ENCODE measurements around the gene MTMR10. TPM values are rescaled to one million over a fixed set of nuclear protein-coding genes. Genes with fewer than 3 reads are reported as not detected.

Gene MTMR10
- polyA plus RNA-seq, 1 of the 3 experiments (the other 2 are of a cell fraction): 6.4 TPM

DNA sequence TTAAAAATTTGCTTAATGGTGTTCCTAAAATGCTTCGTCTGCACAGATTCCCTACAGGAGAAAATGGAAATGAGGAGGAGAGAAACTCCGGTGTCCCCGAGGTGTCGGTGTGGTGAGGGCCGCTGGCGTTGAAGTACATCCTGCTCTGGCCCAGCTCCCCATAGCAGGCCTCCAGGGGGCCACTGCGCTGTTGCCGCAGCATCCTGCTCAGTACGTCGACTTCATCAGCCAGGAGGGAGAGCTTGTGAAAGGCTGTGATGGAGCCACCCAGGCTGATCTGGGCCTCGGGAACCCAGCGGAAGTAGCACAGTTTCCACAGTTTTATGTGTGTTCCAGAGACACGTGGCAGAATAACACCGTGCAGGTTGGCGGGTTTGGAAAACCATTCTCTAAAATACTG, 49.9 kb downstream of the MTMR10 start:
- 90% methylated on average over 15 of the region's 15 CpGs for WGBS (ENCODE audit: low lambda C conversion rate)
- no peaks in the 10 kb centered on the region for H3K79me2 ChIP-seq (ENCODE audit: insufficient read depth)
- CTCF ChIA-PET: interaction anchor here (1.1 to 2.3 kb wide), 2 partner anchors 16 to 187 kb away, joined by 4 to 9 read pairs; no protein-coding TSS in a partner anchor
- H4K20me1 ChIP-seq (ENCODE audit: insufficient read depth): no peaks in the 10 kb centered on the region
- H3K36me3 ChIP-seq (replicated peaks in 1 of 2; ENCODE audit: control insufficient read depth in 1 of 2, insufficient read depth in 2 of 2, low read length in 1 of 2): peaks cover 60 to 73% of the 10 kb centered on the region in 2 experiments
- DNase-seq: no peak
- no peak overlapping the region for H3K4me3 ChIP-seq (ENCODE audit: low read depth in 2 of 2, low read length in 1 of 2)
- no peaks in the 10 kb centered on the region for H3K9me3 ChIP-seq
- no peaks in the 10 kb centered on the region for H3K27me3 ChIP-seq (ENCODE audit: insufficient read depth)
- no peak overlapping the region for H3K27ac ChIP-seq (ENCODE audit: low read depth in 2 of 2, low read length in 1 of 2)
- TF ChIP-seq, protein P1, sequence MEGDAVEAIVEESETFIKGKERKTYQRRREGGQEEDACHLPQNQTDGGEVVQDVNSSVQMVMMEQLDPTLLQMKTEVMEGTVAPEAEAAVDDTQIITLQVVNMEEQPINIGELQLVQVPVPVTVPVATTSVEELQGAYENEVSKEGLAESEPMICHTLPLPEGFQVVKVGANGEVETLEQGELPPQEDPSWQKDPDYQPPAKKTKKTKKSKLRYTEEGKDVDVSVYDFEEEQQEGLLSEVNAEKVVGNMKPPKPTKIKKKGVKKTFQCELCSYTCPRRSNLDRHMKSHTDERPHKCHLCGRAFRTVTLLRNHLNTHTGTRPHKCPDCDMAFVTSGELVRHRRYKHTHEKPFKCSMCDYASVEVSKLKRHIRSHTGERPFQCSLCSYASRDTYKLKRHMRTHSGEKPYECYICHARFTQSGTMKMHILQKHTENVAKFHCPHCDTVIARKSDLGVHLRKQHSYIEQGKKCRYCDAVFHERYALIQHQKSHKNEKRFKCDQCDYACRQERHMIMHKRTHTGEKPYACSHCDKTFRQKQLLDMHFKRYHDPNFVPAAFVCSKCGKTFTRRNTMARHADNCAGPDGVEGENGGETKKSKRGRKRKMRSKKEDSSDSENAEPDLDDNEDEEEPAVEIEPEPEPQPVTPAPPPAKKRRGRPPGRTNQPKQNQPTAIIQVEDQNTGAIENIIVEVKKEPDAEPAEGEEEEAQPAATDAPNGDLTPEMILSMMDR (IDR thresholded peaks at IDR 0.05): no peak
- TF ChIP-seq EZH2phosphoT487 (IDR thresholded peaks at IDR 0.05; ENCODE audit: borderline replicate concordance, low read depth) (no peak), POLR2AphosphoS5 (IDR thresholded peaks at IDR 0.05; ENCODE audit: low read depth, low read length) (no peak), RFX5 (IDR thresholded peaks at IDR 0.05; ENCODE audit: low read length) (no peak), GATA2 (CRISPR knock-in tag; IDR thresholded peaks at IDR 0.05) (no peak), YY1 (IDR thresholded peaks at IDR 0.05; ENCODE audit: low read depth) (no peak), RAD21 (IDR thresholded peaks at IDR 0.05; ENCODE audit: low read length) (no peak), EP300 (IDR thresholded peaks at IDR 0.05; ENCODE audit: borderline replicate concordance in 1 of 2, low read depth in 1 of 2, low read length in 1 of 2) (no peak), TEAD4 (IDR thresholded peaks at IDR 0.05; ENCODE audit: borderline replicate concordance, insufficient read depth) (no peak), MXI1 (IDR thresholded peaks at IDR 0.05; ENCODE audit: low read depth, low read length) (no peak), FOSL2 (IDR thresholded peaks at IDR 0.05; ENCODE audit: borderline replicate concordance, low read depth) (no peak), NFIC (IDR thresholded peaks at IDR 0.05; ENCODE audit: borderline replicate concordance) (no peak), SIN3A (IDR thresholded peaks at IDR 0.05; ENCODE audit: borderline replicate concordance, low read depth, low read length) (no peak), TCF12 (IDR thresholded peaks at IDR 0.05) (no peak), TAF1 (IDR thresholded peaks at IDR 0.05; ENCODE audit: borderline replicate concordance, low read depth, low read length) (no peak)
- TF ChIP-seq, protein P2, sequence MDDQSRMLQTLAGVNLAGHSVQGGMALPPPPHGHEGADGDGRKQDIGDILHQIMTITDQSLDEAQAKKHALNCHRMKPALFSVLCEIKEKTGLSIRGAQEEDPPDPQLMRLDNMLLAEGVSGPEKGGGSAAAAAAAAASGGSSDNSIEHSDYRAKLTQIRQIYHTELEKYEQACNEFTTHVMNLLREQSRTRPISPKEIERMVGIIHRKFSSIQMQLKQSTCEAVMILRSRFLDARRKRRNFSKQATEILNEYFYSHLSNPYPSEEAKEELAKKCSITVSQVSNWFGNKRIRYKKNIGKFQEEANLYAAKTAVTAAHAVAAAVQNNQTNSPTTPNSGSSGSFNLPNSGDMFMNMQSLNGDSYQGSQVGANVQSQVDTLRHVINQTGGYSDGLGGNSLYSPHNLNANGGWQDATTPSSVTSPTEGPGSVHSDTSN (IDR thresholded peaks at IDR 0.05): no peak
- POLR2A ChIA-PET: no interaction called here
- H3F3A ChIP-seq (replicated peaks; ENCODE audit: insufficient read depth): no peaks in the 10 kb centered on the region
- H3K4me2 ChIP-seq: no peak overlapping the region
- no peaks in the 10 kb centered on the region for H3K9me2 ChIP-seq
- no peak overlapping the region for H3K9ac ChIP-seq
- H3K4me1 ChIP-seq (ENCODE audit: control insufficient read depth in 1 of 2, insufficient read depth in 2 of 2, low read depth in 1 of 2, low read length in 1 of 2): no peaks in the 10 kb centered on the region
- H2AFZ ChIP-seq (ENCODE audit: low read depth): no peak overlapping the region

DNA sequence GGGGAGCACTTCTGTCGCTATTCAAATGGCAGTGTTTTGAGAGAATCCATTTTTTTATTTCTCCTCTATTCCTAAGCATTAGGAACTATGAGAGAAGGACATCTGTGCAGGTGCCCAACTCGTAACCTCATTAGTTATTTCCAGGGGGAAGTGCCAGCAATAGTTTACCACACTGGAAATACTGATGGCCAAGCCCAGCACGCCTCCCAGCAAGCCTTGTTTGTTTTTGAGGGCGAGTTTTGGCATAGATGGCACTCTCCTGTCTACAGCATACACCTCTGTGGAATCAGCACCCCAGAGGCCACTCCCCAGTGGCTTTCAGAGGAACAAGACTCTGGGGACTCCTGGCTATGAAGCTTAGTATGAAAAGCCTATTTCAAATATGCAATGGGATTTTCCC, 51.1 kb downstream of the MTMR10 start:
- Histone ChIP-seq H2AFZ (ENCODE audit: low read depth) (no peak overlapping the region), H3K9me2 (no peaks in the 10 kb centered on the region), H3F3A (replicated peaks; ENCODE audit: insufficient read depth) (no peaks in the 10 kb centered on the region), H3K4me2 (no peak overlapping the region), H3K27me3 (ENCODE audit: insufficient read depth) (no peaks in the 10 kb centered on the region), H3K36me3 (replicated peaks in 1 of 2; ENCODE audit: control insufficient read depth in 1 of 2, insufficient read depth in 2 of 2, low read length in 1 of 2) (peaks cover 61 to 69% of the 10 kb centered on the region in 2 experiments), H3K4me3 (ENCODE audit: low read depth in 2 of 2, low read length in 1 of 2) (no peak overlapping the region), H4K20me1 (ENCODE audit: insufficient read depth) (no peaks in the 10 kb centered on the region), H3K9ac (no peak overlapping the region), H3K9me3 (no peaks in the 10 kb centered on the region), H3K27ac (ENCODE audit: low read depth in 2 of 2, low read length in 1 of 2) (no peak overlapping the region), H3K4me1 (ENCODE audit: control insufficient read depth in 1 of 2, insufficient read depth in 2 of 2, low read depth in 1 of 2, low read length in 1 of 2) (no peaks in the 10 kb centered on the region), H3K79me2 (ENCODE audit: insufficient read depth) (no peaks in the 10 kb centered on the region)
- WGBS (ENCODE audit: low lambda C conversion rate): 83% methylated on average over 4 of the region's 4 CpGs
- DNase-seq: no peak
- POLR2A ChIA-PET: no interaction called here
- CTCF ChIA-PET: interaction anchor here (0.9 kb wide), 1 partner anchor 14 kb away, joined by 3 read pairs; no protein-coding TSS in a partner anchor
- TF ChIP-seq, protein P3, sequence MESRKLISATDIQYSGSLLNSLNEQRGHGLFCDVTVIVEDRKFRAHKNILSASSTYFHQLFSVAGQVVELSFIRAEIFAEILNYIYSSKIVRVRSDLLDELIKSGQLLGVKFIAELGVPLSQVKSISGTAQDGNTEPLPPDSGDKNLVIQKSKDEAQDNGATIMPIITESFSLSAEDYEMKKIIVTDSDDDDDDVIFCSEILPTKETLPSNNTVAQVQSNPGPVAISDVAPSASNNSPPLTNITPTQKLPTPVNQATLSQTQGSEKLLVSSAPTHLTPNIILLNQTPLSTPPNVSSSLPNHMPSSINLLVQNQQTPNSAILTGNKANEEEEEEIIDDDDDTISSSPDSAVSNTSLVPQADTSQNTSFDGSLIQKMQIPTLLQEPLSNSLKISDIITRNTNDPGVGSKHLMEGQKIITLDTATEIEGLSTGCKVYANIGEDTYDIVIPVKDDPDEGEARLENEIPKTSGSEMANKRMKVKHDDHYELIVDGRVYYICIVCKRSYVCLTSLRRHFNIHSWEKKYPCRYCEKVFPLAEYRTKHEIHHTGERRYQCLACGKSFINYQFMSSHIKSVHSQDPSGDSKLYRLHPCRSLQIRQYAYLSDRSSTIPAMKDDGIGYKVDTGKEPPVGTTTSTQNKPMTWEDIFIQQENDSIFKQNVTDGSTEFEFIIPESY (IDR thresholded peaks at IDR 0.05; ENCODE audit: borderline replicate concordance, low read depth): no peak
- TF ChIP-seq POLR2AphosphoS5 (IDR thresholded peaks at IDR 0.05; ENCODE audit: low read depth, low read length) (no peak), GATA2 (CRISPR knock-in tag; IDR thresholded peaks at IDR 0.05) (no peak), GABPA (IDR thresholded peaks at IDR 0.05; ENCODE audit: low read depth) (no peak), SIN3A (IDR thresholded peaks at IDR 0.05; ENCODE audit: borderline replicate concordance, low read depth, low read length) (no peak), MEF2A (IDR thresholded peaks at IDR 0.05; ENCODE audit: borderline replicate concordance, low read depth) (no peak), MXI1 (IDR thresholded peaks at IDR 0.05; ENCODE audit: low read depth, low read length) (no peak), FOXM1 (IDR thresholded peaks at IDR 0.05; ENCODE audit: low read depth) (no peak)
- TF ChIP-seq, protein P4, sequence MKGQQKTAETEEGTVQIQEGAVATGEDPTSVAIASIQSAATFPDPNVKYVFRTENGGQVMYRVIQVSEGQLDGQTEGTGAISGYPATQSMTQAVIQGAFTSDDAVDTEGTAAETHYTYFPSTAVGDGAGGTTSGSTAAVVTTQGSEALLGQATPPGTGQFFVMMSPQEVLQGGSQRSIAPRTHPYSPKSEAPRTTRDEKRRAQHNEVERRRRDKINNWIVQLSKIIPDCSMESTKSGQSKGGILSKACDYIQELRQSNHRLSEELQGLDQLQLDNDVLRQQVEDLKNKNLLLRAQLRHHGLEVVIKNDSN (IDR thresholded peaks at IDR 0.05; ENCODE audit: borderline replicate concordance, low read depth): no peak
- TF ChIP-seq, protein P5, sequence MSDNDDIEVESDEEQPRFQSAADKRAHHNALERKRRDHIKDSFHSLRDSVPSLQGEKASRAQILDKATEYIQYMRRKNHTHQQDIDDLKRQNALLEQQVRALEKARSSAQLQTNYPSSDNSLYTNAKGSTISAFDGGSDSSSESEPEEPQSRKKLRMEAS (IDR thresholded peaks at IDR 0.05; ENCODE audit: low read depth): no peak
- TF ChIP-seq, protein P2 (IDR thresholded peaks at IDR 0.05): no peak
